GM10266 (cell line): ENCODE data around the gene CADPS2.

Experiments used
- DNase-seq: peaks from one replicate; pipeline ENCODE4 v3.0.0; 2012; ENCODE audit errors: extremely low spot score
- TF ChIP-seq, protein P1 (sequence below): IDR thresholded peaks from 2 replicates; pipeline ENCODE4 v1.5.1; 2012; ENCODE audit warnings: mild to moderate bottlenecking, low read depth; ENCODE audit not compliant: control insufficient read depth, insufficient read depth; ENCODE audit errors: missing control alignments

CADPS2 gene

DNA sequence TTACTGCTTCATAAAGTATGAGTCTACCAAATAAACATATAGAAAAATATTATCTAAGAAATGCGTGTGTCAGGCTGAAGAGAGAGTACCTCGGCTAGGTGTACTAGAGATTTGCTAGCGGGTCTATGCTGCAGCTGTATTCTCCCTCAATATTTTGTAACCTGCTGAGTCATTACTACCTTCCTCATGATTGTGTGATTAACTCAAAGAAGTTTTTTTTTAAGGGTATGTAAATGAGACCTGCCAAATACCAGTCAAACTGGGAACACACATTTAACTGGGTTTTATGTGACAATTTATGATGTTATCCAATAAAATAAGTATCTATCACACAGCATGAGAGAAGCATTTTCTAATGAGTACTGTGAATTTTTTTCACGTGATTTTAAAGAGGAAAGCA lies 367.8 kb downstream of the CADPS2 start:
- TF ChIP-seq, protein P1, sequence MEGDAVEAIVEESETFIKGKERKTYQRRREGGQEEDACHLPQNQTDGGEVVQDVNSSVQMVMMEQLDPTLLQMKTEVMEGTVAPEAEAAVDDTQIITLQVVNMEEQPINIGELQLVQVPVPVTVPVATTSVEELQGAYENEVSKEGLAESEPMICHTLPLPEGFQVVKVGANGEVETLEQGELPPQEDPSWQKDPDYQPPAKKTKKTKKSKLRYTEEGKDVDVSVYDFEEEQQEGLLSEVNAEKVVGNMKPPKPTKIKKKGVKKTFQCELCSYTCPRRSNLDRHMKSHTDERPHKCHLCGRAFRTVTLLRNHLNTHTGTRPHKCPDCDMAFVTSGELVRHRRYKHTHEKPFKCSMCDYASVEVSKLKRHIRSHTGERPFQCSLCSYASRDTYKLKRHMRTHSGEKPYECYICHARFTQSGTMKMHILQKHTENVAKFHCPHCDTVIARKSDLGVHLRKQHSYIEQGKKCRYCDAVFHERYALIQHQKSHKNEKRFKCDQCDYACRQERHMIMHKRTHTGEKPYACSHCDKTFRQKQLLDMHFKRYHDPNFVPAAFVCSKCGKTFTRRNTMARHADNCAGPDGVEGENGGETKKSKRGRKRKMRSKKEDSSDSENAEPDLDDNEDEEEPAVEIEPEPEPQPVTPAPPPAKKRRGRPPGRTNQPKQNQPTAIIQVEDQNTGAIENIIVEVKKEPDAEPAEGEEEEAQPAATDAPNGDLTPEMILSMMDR: no peak
- no peak for DNase-seq

DNA sequence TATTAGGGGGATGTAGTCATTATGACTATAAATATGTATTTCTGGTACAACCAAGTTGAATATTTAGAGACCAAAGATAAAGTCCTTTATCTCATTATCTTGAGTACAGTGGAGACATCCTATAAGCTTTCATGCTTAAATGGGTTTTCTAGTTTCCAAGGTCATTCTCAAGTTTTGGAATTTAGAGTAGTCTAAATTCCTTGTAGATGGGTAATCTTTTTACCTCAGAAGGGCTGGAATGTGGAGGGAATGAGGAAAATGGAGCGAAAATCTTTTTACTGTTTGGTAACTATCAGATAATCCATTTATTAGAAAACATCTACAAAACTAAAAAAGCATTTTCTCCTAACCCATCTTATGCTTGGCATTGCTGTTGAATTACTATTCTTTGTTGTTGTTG lies 368.7 kb downstream of the CADPS2 start:
- no peak for DNase-seq
- TF ChIP-seq, protein P1: no peak

DNA sequence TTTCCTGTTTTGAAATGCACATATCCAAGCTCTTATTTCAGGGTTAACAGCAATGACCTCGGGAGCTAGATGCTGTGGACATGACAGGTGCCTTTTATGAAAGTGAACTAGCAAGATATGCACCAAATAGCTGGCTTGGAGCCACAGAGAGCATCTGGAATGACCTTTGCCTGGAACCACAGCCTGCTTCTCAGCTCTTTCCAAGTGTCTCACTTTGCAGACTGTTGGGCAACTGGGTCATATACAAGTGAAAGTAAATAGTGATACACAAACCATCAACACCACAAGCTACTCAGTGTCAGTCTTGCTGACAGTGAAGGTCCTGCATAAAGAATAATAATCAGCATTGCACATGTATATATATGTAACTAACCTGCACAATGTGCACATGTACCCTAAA lies 370.9 kb downstream of the CADPS2 start:
- TF ChIP-seq, protein P1: no peak
- no peak for DNase-seq

DNA sequence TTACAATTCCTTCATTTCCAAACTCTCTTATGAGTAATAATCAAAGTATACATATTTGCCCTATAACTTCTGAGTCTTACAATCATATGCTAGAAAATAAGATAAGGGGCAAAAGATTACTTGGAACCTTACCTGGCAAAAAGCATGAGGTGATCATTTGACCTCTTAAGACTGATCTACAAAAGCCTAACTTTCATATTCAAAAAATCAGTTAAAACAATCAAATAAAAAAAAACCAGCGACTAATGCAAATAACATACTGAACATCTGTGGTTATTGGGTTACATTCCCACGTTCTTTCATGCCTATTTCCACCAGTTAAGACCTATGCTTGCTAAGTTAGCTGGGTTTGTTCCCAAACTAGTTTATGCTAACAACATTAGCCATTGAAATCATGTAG lies 375.0 kb downstream of the CADPS2 start:
- DNase-seq: no peak
- TF ChIP-seq, protein P1: no peak

DNA sequence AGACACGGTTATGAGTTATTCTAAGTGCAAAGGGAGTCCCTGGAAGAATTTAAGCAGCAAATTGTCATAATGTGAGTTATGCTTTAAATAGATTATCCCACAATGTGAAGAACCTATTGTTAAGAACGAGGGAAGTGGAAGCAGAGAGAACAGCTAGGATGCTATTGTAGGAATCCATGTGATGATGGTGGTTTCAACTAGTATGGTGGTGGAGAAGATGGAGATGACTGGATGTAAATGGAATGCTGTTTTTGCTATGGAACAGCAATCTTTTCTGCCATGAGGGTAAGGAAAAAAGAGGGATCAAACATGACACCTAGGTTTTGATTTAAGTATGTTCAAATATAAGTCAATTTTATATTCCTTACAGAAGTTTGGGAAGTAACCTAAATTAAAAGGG lies 378.7 kb downstream of the CADPS2 start:
- no peak for DNase-seq
- TF ChIP-seq, protein P1: no peak

DNA sequence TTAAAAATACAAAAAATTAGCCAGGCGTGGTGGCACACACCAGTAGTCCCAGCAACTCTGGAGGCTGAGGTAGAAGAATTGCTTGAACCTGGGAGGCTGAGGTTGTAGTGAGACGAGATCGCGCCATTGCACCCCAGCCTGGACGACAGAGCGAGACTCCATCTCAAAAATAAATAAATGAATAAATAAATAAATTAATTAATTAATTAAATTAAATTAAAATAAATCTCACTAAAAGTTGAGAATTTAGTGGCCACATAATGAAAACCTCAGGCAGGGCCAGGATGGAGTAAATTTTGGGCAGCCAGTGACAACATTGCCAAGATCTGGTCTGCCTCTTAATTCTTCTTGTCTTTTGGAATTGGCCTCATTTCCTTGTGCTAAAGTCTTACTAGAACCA lies 394.3 kb downstream of the CADPS2 start:
- TF ChIP-seq, protein P1: no peak

DNA sequence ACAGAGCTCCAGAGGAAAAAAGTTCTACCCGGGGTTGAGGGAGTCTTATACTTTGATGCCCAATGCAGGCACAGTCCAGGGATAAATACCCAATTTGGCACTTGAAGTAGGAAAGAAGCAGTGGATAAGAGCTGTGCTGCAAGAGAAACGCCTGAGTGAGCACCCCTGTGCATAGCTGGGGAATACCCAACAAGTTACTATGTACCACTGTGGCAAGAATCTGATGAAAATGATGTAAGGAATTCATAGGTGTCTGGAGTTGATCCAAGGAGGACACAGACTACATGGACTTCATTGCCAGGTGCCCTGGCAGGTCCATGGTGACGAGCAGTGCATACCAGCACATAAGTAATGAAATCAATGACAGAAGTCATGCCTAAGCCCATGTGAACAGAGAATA lies 398.0 kb downstream of the CADPS2 start:
- no peak for DNase-seq
- TF ChIP-seq, protein P1: no peak

More for the DNA sequence above, 394.3 kb downstream of the CADPS2 start:
- DNase-seq: no peak
